SU-DHL-6 (cell line): Measurements from ENCODE around the gene DNAJA2.

Experiments used
- EZH2phosphoT487 ChIP-seq: fragments of 200-600 bp; sonication (generic), shearing (Covaris generic); conservative IDR thresholded peaks from 2 replicates; pipeline ENCODE4 v1.6.1; 2018; ENCODE audit warnings: mild to moderate bottlenecking, antibody characterized with exemption, low read length, moderate library complexity, mixed read lengths
- TF ChIP-seq, protein P1 (sequence below): fragments of 200-600 bp; sonication (generic); IDR thresholded peaks from one replicate; pipeline ENCODE4 v1.5.1; 2017; ENCODE audit warnings: antibody characterized with exemption, mild to moderate bottlenecking, low read length, moderate library complexity; ENCODE audit not compliant: insufficient read depth, poor library complexity, severe bottlenecking

DNA sequence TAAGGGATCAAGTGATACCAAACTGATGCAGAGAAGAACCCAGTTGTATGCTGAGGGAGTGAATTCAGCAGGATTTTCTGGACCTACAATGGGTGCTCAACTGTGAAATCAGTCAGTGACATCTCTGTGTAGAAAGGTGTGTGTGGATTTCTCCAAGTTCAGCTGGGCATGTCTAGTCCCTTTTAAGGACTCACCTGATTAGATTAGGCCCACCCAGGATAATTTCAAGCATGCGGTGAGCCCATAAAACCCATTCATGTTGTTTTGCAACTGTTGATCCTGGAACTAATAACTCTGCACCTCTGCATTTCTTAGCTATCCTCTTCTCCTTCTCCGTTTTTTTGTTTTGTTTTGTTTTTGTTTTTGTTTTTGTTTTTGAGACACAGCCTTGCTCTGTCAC lies 35.1 kb upstream of the DNAJA2 start:
- no peak for TF ChIP-seq EZH2phosphoT487
- TF ChIP-seq, protein P1, sequence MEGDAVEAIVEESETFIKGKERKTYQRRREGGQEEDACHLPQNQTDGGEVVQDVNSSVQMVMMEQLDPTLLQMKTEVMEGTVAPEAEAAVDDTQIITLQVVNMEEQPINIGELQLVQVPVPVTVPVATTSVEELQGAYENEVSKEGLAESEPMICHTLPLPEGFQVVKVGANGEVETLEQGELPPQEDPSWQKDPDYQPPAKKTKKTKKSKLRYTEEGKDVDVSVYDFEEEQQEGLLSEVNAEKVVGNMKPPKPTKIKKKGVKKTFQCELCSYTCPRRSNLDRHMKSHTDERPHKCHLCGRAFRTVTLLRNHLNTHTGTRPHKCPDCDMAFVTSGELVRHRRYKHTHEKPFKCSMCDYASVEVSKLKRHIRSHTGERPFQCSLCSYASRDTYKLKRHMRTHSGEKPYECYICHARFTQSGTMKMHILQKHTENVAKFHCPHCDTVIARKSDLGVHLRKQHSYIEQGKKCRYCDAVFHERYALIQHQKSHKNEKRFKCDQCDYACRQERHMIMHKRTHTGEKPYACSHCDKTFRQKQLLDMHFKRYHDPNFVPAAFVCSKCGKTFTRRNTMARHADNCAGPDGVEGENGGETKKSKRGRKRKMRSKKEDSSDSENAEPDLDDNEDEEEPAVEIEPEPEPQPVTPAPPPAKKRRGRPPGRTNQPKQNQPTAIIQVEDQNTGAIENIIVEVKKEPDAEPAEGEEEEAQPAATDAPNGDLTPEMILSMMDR = no peak
